ENCODE data around the gene PSMB4. TPM values are rescaled to one million over a fixed set of nuclear protein-coding genes. Genes with fewer than 3 reads are reported as not detected.

PSMB4 gene
- total RNA-seq, 4 donors from 2014 or later: 192 to 245 (median 232) TPM

GRCh38 chr1:151362308-151363155 is 36.8 kb upstream of the PSMB4 start:
- no peak for ATAC-seq
- H3K4me1 ChIP-seq: peaks cover 0 to 3% (median 0%) of the 10 kb centered on the region in 3 donors
- TF ChIP-seq CTCF (IDR thresholded peaks at IDR 0.05): no peak
- no peak for TF ChIP-seq POLR2A (IDR thresholded peaks at IDR 0.05)
- no peak for TF ChIP-seq EP300 (IDR thresholded peaks at IDR 0.05)
- no peak for TF ChIP-seq POLR2AphosphoS5 (IDR thresholded peaks at IDR 0.05)
- H3K9me3 ChIP-seq: peaks cover 0 to 4% (median 0%) of the 10 kb centered on the region in 3 donors
- no peak overlapping the region for H3K4me3 ChIP-seq
- WGBS, 2 donors (ENCODE audit: low coverage in 1 of 2): 100% methylated on average over 1 of the region's 3 CpGs
- H3K27me3 ChIP-seq: no peaks in the 10 kb centered on the region
- H3K27ac ChIP-seq: no peak overlapping the region
- peaks cover 0 to 53% of the 10 kb centered on the region in 2 donors for H3K36me3 ChIP-seq

GRCh38 chr1:151364996-151365395 is 34.4 kb upstream of the PSMB4 start:
- no peak overlapping the region for H3K4me3 ChIP-seq
- H3K9me3 ChIP-seq: peaks cover 0 to 4% (median 0%) of the 10 kb centered on the region in 3 donors
- H3K27me3 ChIP-seq: no peaks in the 10 kb centered on the region
- ATAC-seq: no peak
- peaks cover 0 to 28% (median 14%) of the 10 kb centered on the region in 3 donors for H3K4me1 ChIP-seq
- TF ChIP-seq POLR2AphosphoS5 (IDR thresholded peaks at IDR 0.05): no peak
- TF ChIP-seq EP300 (IDR thresholded peaks at IDR 0.05): no peak
- TF ChIP-seq CTCF (IDR thresholded peaks at IDR 0.05): no peak
- TF ChIP-seq POLR2A (IDR thresholded peaks at IDR 0.05): no peak
- peaks cover 0 to 72% of the 10 kb centered on the region in 2 donors for H3K36me3 ChIP-seq
- 89% methylated on average over 3 of the region's 4 CpGs; no CpG with 5 or more reads in 1 of the 2 donors for whole genome bisulfite sequencing, 2 donors (ENCODE audit: low coverage in 1 of 2)
- H3K27ac ChIP-seq: no peak overlapping the region

GRCh38 chr1:151367658-151368392 is 31.5 kb upstream of the PSMB4 start:
- peak; percentile 26 for ATAC-seq
- WGBS, 2 donors (ENCODE audit: low coverage in 1 of 2): 89% methylated on average over 3 to 5 of the region's 8 CpGs
- Histone ChIP-seq H3K4me3 (no peak overlapping the region), H3K27me3 (no peaks in the 10 kb centered on the region), H3K27ac (peak overlapping the region in 3 of 4 donors; percentile 27 to 71 (median 33)), H3K36me3 (peaks cover 0 to 65% of the 10 kb centered on the region in 2 donors), H3K4me1 (peaks cover 3 to 56% (median 42%) of the 10 kb centered on the region in 3 donors), H3K9me3 (no peaks in the 10 kb centered on the region)
- TF ChIP-seq POLR2AphosphoS5 (IDR thresholded peaks at IDR 0.05) (peak; percentile 6), CTCF (IDR thresholded peaks at IDR 0.05) (no peak), POLR2A (IDR thresholded peaks at IDR 0.05) (no peak), EP300 (IDR thresholded peaks at IDR 0.05) (no peak)

- no peak for TF ChIP-seq POLR2A (IDR thresholded peaks at IDR 0.05)
- TF ChIP-seq EP300 (IDR thresholded peaks at IDR 0.05): no peak
- TF ChIP-seq CTCF (IDR thresholded peaks at IDR 0.05): no peak
- no peak for TF ChIP-seq POLR2AphosphoS5 (IDR thresholded peaks at IDR 0.05)
- Histone ChIP-seq H3K9me3 (no peaks in the 10 kb centered on the region), H3K27ac (peak overlapping the region in 3 of 4 donors; percentile 27 to 71 (median 33)), H3K4me1 (peaks cover 3 to 64% (median 43%) of the 10 kb centered on the region in 3 donors), H3K27me3 (no peaks in the 10 kb centered on the region), H3K36me3 (peaks cover 0 to 57% of the 10 kb centered on the region in 2 donors), H3K4me3 (no peak overlapping the region)
- no peak for ATAC-seq
- WGBS, 2 donors (ENCODE audit: low coverage in 1 of 2): 83 to 87% methylated on average over 3 of the region's 20 CpGs
These were observed 30.7 kb upstream of the PSMB4 start for GRCh38 chr1:151368393-151369301.

Measured in gastroesophageal sphincter (tissue), 4 donors.